ENCODE data around the gene LDLR. TPM values are rescaled to one million over a fixed set of nuclear protein-coding genes. Genes with fewer than 3 reads are reported as not detected.

The LDLR gene
- total RNA-seq, 4 donors from 2014 or later, result 26.4 to 275 (median 109) TPM

- no peaks in the 10 kb centered on the region for H3K4me1 ChIP-seq
- peaks cover 0 to 77% (median 34%) of the 10 kb centered on the region in 4 donors for H3K36me3 ChIP-seq
- no peaks in the 10 kb centered on the region for H3K9me3 ChIP-seq
- no peak overlapping the region for H3K4me3 ChIP-seq
- H3K27me3 ChIP-seq, result no peaks in the 10 kb centered on the region
- H3K27ac ChIP-seq, result peak overlapping the region in 3 of 4 donors; percentile 23 to 33 (median 30)
- WGBS, 2 donors (ENCODE audit: low coverage in 1 of 2), result 81 to 89% methylated on average over 10 to 13 of the region's 13 CpGs
- intact Hi-C loops (cut with DNase I; ENCODE audit: low total_unique reads), result no loop called here
- peak; percentile 54 for DNase-seq
- TF ChIP-seq CTCF (IDR thresholded peaks at IDR 0.05) (no peak), POLR2A (IDR thresholded peaks at IDR 0.05) (no peak), POLR2AphosphoS5 (IDR thresholded peaks at IDR 0.05) (peak; percentile 25 to 65 (median 65)), EP300 (IDR thresholded peaks at IDR 0.05; ENCODE audit: low read depth) (no peak)
- in situ Hi-C loops (cut with MboI; ENCODE audit: low pct_ligation_motif_present in 1 of 4, low pct_unique_long_range_greater_than_20kb in 1 of 4, low sequenced_read_pairs in 3 of 4), result no loop called here
Measured at GRCh38 chr19:11106477-11106876, 17.2 kb downstream of the LDLR start.

GRCh38 chr19:11108746-11109145 is 19.5 kb downstream of the LDLR start:
- H3K27ac ChIP-seq, result no peak overlapping the region
- intact Hi-C loops (cut with DNase I; ENCODE audit: low total_unique reads) (no loop called here), in situ Hi-C loops (cut with MboI; ENCODE audit: low pct_ligation_motif_present in 1 of 4, low pct_unique_long_range_greater_than_20kb in 1 of 4, low sequenced_read_pairs in 3 of 4) (no loop called here)
- H3K4me1 ChIP-seq, result no peaks in the 10 kb centered on the region
- no peaks in the 10 kb centered on the region for H3K27me3 ChIP-seq
- TF ChIP-seq POLR2A (IDR thresholded peaks at IDR 0.05) (no peak), POLR2AphosphoS5 (IDR thresholded peaks at IDR 0.05) (no peak), EP300 (IDR thresholded peaks at IDR 0.05; ENCODE audit: low read depth) (no peak), CTCF (IDR thresholded peaks at IDR 0.05) (no peak)
- H3K4me3 ChIP-seq, result no peak overlapping the region
- H3K9me3 ChIP-seq, result no peaks in the 10 kb centered on the region
- 84 to 88% methylated on average over 6 of the region's 6 CpGs for WGBS, 2 donors (ENCODE audit: low coverage in 1 of 2)
- DNase-seq, result no peak
- peaks cover 0 to 80% (median 37%) of the 10 kb centered on the region in 4 donors for H3K36me3 ChIP-seq

GRCh38 chr19:11111117-11111770 is 22.0 kb downstream of the LDLR start:
- no peak overlapping the region for H3K4me3 ChIP-seq
- intact Hi-C loops (cut with DNase I; ENCODE audit: low total_unique reads), result loop anchor here (10.0 kb wide), 1 partner anchor 334 kb away; no protein-coding TSS in a partner anchor
- DNase-seq, result no peak
- no peaks in the 10 kb centered on the region for H3K4me1 ChIP-seq
- H3K27ac ChIP-seq, result no peak overlapping the region
- in situ Hi-C loops (cut with MboI; ENCODE audit: low pct_ligation_motif_present in 1 of 4, low pct_unique_long_range_greater_than_20kb in 1 of 4, low sequenced_read_pairs in 3 of 4), result loop anchor here in 1 of 4 donors (10.0 kb wide), 1 partner anchor 76 kb away; no protein-coding TSS in a partner anchor
- peaks cover 0 to 86% (median 39%) of the 10 kb centered on the region in 4 donors for H3K36me3 ChIP-seq
- no peaks in the 10 kb centered on the region for H3K9me3 ChIP-seq
- H3K27me3 ChIP-seq, result no peaks in the 10 kb centered on the region
- WGBS, 2 donors (ENCODE audit: low coverage in 1 of 2), result 67 to 93% methylated on average over 3 to 15 of the region's 15 CpGs
- TF ChIP-seq POLR2AphosphoS5 (IDR thresholded peaks at IDR 0.05), result peak in 1 of 3 donors; percentile 9
- TF ChIP-seq POLR2A (IDR thresholded peaks at IDR 0.05), result no peak

- H3K36me3 ChIP-seq, result peaks cover 0 to 87% (median 39%) of the 10 kb centered on the region in 4 donors
- no peak for DNase-seq
- no peaks in the 10 kb centered on the region for H3K4me1 ChIP-seq
- H3K27ac ChIP-seq, result no peak overlapping the region
- H3K9me3 ChIP-seq, result no peaks in the 10 kb centered on the region
- WGBS, 2 donors (ENCODE audit: low coverage in 1 of 2), result 85 to 88% methylated on average over 6 to 8 of the region's 8 CpGs
- in situ Hi-C loops (cut with MboI; ENCODE audit: low pct_ligation_motif_present in 1 of 4, low pct_unique_long_range_greater_than_20kb in 1 of 4, low sequenced_read_pairs in 3 of 4) (loop anchor here in 1 of 4 donors (10.0 kb wide), 1 partner anchor 77 kb away; no protein-coding TSS in a partner anchor), intact Hi-C loops (cut with DNase I; ENCODE audit: low total_unique reads) (loop anchor here (10.0 kb wide), 1 partner anchor 333 kb away; no protein-coding TSS in a partner anchor)
- H3K4me3 ChIP-seq, result no peak overlapping the region
- no peaks in the 10 kb centered on the region for H3K27me3 ChIP-seq
- no peak for TF ChIP-seq CTCF (IDR thresholded peaks at IDR 0.05)
- TF ChIP-seq POLR2AphosphoS5 (IDR thresholded peaks at IDR 0.05), result no peak
Measured at GRCh38 chr19:11111771-11112144, 22.5 kb downstream of the LDLR start.

Measured in transverse colon (tissue), 4 donors.